GM12865 (cell line): ENCODE results near the gene KIF20B.

Source experiments
- DNase-seq: peaks from one replicate; pipeline ENCODE4 v3.0.0; 2010; ENCODE audit warnings: low read depth
- H3K4me3 ChIP-seq: 2 replicates; pipeline ENCODE4 v1.5.1; 2011; ENCODE audit warnings: mild to moderate bottlenecking, low read depth, low read length, control low read depth
- TF ChIP-seq, protein P1 (sequence below): IDR thresholded peaks from 2 replicates; pipeline ENCODE4 v1.5.1; 2011; ENCODE audit warnings: low read length, control low read depth, low read depth, inconsistent platforms; ENCODE audit not compliant: insufficient read depth; ENCODE audit errors: missing control alignments

The KIF20B gene, protein sequence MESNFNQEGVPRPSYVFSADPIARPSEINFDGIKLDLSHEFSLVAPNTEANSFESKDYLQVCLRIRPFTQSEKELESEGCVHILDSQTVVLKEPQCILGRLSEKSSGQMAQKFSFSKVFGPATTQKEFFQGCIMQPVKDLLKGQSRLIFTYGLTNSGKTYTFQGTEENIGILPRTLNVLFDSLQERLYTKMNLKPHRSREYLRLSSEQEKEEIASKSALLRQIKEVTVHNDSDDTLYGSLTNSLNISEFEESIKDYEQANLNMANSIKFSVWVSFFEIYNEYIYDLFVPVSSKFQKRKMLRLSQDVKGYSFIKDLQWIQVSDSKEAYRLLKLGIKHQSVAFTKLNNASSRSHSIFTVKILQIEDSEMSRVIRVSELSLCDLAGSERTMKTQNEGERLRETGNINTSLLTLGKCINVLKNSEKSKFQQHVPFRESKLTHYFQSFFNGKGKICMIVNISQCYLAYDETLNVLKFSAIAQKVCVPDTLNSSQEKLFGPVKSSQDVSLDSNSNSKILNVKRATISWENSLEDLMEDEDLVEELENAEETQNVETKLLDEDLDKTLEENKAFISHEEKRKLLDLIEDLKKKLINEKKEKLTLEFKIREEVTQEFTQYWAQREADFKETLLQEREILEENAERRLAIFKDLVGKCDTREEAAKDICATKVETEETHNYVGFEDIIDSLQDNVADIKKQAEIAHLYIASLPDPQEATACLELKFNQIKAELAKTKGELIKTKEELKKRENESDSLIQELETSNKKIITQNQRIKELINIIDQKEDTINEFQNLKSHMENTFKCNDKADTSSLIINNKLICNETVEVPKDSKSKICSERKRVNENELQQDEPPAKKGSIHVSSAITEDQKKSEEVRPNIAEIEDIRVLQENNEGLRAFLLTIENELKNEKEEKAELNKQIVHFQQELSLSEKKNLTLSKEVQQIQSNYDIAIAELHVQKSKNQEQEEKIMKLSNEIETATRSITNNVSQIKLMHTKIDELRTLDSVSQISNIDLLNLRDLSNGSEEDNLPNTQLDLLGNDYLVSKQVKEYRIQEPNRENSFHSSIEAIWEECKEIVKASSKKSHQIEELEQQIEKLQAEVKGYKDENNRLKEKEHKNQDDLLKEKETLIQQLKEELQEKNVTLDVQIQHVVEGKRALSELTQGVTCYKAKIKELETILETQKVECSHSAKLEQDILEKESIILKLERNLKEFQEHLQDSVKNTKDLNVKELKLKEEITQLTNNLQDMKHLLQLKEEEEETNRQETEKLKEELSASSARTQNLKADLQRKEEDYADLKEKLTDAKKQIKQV (N-terminal part only)

GRCh38 chr10:89701242-89702120 is at the start of gene KIF20B:
TSS of gene KIF20B (plus strand) at chr10:89701590. CDS start at chr10:89705295, 3,705 bp downstream.
- peak within 1 kb of the TSS; percentile 97 for H3K4me3 ChIP-seq
- TF ChIP-seq, protein P1, sequence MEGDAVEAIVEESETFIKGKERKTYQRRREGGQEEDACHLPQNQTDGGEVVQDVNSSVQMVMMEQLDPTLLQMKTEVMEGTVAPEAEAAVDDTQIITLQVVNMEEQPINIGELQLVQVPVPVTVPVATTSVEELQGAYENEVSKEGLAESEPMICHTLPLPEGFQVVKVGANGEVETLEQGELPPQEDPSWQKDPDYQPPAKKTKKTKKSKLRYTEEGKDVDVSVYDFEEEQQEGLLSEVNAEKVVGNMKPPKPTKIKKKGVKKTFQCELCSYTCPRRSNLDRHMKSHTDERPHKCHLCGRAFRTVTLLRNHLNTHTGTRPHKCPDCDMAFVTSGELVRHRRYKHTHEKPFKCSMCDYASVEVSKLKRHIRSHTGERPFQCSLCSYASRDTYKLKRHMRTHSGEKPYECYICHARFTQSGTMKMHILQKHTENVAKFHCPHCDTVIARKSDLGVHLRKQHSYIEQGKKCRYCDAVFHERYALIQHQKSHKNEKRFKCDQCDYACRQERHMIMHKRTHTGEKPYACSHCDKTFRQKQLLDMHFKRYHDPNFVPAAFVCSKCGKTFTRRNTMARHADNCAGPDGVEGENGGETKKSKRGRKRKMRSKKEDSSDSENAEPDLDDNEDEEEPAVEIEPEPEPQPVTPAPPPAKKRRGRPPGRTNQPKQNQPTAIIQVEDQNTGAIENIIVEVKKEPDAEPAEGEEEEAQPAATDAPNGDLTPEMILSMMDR = peak; percentile 19
- peak; percentile 98 for DNase-seq

GRCh38 chr10:89651916-89652573 is 49.3 kb upstream of the KIF20B start:
- H3K4me3 ChIP-seq = no peak overlapping the region
- TF ChIP-seq, protein P1 = no peak
- DNase-seq = peak; percentile 50

DNA sequence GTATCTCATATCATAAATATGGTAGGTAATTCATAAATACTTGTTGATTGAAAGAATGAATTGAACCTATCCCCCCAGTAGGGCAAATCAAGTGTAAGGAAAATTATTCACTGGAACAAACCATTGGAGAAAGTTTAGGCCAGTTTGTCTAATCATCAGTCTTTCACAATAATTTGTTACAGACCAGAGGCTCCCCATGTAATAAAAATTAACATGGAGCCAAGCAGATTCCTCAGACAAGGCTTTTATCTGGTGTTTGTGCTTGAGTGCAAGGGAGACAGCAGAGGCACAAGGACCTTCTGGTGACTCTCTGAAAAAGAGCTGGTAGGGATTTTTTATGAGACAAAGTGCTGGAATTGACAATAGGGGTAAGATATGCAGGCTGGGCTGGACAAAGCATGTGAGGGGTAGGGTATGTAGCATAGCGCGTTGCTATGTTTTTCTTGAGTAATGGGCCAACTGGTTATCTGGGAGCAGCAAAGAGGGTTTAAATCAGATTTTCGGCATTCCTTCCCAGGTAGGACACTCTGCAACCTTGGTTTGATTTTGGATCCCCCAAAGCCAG is 48.5 kb upstream of the KIF20B start:
- DNase-seq = no peak
- TF ChIP-seq, protein P1 = no peak
- no peak overlapping the region for H3K4me3 ChIP-seq

- no peak overlapping the region for H3K4me3 ChIP-seq
- peak; percentile 57 for DNase-seq
- TF ChIP-seq, protein P1 = no peak
Observed at GRCh38 chr10:89653410-89653869, 48.0 kb upstream of the KIF20B start.

DNA sequence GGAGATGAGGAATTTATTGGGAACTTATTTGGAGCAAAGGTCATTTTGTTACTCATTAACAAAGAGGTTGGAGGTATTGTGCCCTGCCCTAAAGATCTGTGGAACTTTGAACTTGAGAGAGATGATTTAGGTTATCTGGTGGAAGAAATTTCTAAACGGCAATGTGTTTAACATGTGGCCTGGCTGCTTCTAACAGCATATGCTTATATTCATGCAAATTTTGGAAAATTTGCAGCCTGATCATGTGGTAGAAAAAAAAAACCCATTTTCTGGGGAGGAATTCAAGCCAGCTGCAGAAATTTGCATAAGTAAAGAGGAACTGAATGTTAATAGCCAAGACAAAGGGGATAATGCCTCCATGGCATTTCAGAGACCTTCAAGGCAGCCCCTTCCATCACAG is 45.7 kb upstream of the KIF20B start:
- TF ChIP-seq, protein P1 = no peak
- H3K4me3 ChIP-seq = no peak overlapping the region
- no peak for DNase-seq
